Duodenal mucosa (tissue), 2 donors: ENCODE measurements around the gene CYTH1.

Experiments
- H3K27ac ChIP-seq: one replicate; pipeline ENCODE4 v1.7.0; 2013; ENCODE audit warnings: low read depth, low read length
- H3K27me3 ChIP-seq, 2 donors: one replicate each; pipeline ENCODE4 v1.7.0; 2013; ENCODE audit warnings: low read length in 2 of 2, control low read depth in 1 of 2; ENCODE audit not compliant: insufficient read depth in 2 of 2, control insufficient read depth in 1 of 2
- H3K36me3 ChIP-seq, 2 donors: one replicate each; pipeline ENCODE4 v1.7.0; 2013; ENCODE audit warnings: low read length in 2 of 2, control low read depth in 1 of 2; ENCODE audit not compliant: insufficient read depth in 2 of 2, control insufficient read depth in 1 of 2
- H3K4me1 ChIP-seq, 2 donors: one replicate each; pipeline ENCODE4 v1.7.0; 2013; ENCODE audit warnings: low read length in 2 of 2, control low read depth in 1 of 2; ENCODE audit not compliant: insufficient read depth in 2 of 2, control insufficient read depth in 1 of 2
- H3K4me3 ChIP-seq, 2 donors: one replicate each; pipeline ENCODE4 v1.7.0; 2013; ENCODE audit warnings: low read length in 2 of 2, low read depth in 1 of 2
- H3K9ac ChIP-seq, 2 donors: one replicate each; pipeline ENCODE4 v1.7.0; 2013; ENCODE audit warnings: low read length in 2 of 2, low read depth in 1 of 2
- H3K9me3 ChIP-seq, 2 donors: one replicate each; pipeline ENCODE4 v1.7.0; 2013; ENCODE audit warnings: low read length in 2 of 2, control low read depth in 1 of 2; ENCODE audit not compliant: control insufficient read depth in 1 of 2

The CYTH1 gene

DNA sequence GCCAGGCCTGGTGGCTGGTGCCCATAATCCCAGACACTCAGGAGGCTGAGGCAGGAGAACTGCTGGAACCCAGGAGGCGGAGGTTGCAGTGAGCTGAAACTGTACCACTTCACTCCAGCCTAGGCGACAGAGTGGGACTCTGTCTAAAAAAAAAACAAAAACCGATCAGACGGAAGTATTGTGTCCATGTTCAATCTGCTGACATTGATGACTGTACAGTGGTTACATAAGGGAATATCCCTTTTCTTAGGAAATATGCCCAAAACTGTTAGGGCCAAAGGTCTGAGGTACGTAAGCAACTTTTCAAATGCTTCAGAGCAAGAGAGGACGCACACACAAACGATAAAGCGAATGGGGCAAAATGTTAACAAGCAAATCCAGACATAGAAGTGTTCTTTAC lies 135.0 kb downstream of the CYTH1 start:
- H3K27me3 ChIP-seq, result peaks cover 9 to 15% of the 10 kb centered on the region in 2 donors
- no peak overlapping the region for H3K27ac ChIP-seq
- H3K9ac ChIP-seq, result no peak overlapping the region
- H3K4me1 ChIP-seq, result no peaks in the 10 kb centered on the region
- no peak overlapping the region for H3K4me3 ChIP-seq
- H3K9me3 ChIP-seq, result peaks cover 0 to 3% of the 10 kb centered on the region in 2 donors
- H3K36me3 ChIP-seq, result no peaks in the 10 kb centered on the region

DNA sequence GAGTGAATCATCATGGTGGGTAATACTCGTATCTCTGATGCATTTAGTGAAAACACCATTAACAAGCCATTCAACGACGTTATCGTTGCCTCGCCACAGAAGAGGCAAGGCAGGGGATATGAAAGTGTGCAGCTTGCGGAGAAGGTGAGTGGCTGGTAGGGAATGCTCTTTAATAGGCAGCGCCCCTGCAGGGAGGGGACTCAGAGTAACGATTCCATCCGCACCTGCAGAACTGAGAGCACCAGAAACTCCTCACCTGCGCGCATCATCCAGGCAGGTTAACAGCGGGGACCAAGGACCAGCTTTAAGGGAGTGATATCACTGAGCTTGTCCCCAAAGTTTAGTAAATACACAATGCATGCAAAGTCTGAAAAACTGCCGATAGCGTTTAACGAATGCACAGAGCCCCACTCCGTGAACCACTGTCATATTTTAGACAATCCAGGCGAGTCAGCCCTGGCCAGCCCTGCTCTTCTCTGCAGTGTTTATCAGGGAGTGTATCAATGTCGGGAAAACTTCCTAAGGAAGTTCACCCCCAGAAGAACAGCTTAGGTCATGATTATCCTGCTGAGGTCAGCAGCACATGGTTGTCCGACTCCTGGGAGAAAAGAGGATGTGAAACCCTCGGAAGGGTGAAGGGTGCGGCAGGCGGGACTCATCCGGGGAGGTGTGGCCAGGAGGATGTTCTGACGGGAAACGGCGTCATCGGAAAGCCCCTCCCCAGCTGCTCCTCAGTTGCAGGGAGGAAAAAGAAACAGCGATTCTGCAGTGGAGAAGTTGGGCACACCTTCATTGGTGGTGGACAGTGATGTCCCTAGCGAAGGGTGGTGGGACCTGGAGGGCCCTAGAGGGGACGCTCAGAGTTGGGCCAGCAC lies 136.4 kb downstream of the CYTH1 start:
- H3K4me1 ChIP-seq, result no peaks in the 10 kb centered on the region
- H3K27me3 ChIP-seq, result peaks cover 9 to 15% of the 10 kb centered on the region in 2 donors
- H3K9me3 ChIP-seq, result peaks cover 0 to 3% of the 10 kb centered on the region in 2 donors
- H3K4me3 ChIP-seq, result no peak overlapping the region
- no peak overlapping the region for H3K27ac ChIP-seq
- H3K9ac ChIP-seq, result no peak overlapping the region
- no peaks in the 10 kb centered on the region for H3K36me3 ChIP-seq

DNA sequence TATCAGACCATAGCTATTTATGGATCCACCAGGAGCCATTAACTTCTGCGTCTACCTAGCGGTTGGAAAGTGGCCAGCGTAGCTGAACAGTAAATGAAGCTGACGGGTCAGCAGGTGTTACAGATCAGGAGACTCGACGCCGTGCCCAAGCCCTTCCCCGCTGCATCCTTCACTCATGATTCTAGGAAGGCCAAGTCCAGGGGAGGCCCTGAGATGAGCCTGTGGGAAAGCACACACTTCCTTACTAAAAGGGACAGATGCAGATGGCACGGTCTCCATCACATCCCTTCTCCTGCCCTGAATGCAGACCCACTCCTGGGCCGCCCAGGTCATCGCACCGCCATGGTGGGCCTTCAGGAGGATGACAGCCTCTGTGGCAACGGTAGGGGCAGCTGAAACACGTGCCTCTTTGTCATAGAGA lies 137.1 kb downstream of the CYTH1 start:
- Histone ChIP-seq H3K36me3 (no peaks in the 10 kb centered on the region), H3K27me3 (peaks cover 3 to 14% of the 10 kb centered on the region in 2 donors), H3K4me1 (no peaks in the 10 kb centered on the region), H3K4me3 (no peak overlapping the region), H3K9me3 (peaks cover 0 to 3% of the 10 kb centered on the region in 2 donors), H3K27ac (no peak overlapping the region), H3K9ac (no peak overlapping the region)

DNA sequence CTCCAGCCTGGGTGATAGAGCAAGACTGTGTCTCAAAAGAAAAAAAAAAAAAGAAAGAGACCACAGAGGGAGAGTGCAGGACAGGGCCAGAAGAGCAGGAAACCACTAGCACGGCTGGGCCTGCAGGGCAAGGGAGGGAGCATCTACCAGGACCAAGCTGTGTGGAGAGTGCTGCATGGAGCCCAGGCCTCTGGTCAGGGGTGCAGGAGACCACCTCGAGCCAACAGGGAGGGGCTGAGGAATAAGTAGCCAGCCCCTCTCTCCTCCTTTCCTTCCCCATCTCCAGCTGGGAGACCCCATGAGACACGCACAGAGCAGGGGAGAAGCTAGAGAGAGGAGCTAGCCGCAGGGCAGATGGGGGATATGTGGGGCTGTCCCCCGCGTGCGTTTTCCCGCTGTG lies 137.8 kb downstream of the CYTH1 start:
- H3K4me1 ChIP-seq, result no peaks in the 10 kb centered on the region
- no peak overlapping the region for H3K9ac ChIP-seq
- peaks cover 0 to 12% of the 10 kb centered on the region in 2 donors for H3K27me3 ChIP-seq
- no peak overlapping the region for H3K4me3 ChIP-seq
- H3K9me3 ChIP-seq, result peaks cover 0 to 3% of the 10 kb centered on the region in 2 donors
- no peaks in the 10 kb centered on the region for H3K36me3 ChIP-seq
- H3K27ac ChIP-seq, result no peak overlapping the region

- Histone ChIP-seq H3K4me3 (no peak overlapping the region), H3K4me1 (no peaks in the 10 kb centered on the region), H3K9ac (no peak overlapping the region), H3K9me3 (peaks cover 0 to 1% of the 10 kb centered on the region in 2 donors), H3K27ac (no peak overlapping the region), H3K27me3 (peaks cover 0 to 12% of the 10 kb centered on the region in 2 donors), H3K36me3 (no peaks in the 10 kb centered on the region)
Measured at GRCh38 chr17:78643326-78643725, 138.7 kb downstream of the CYTH1 start.

DNA sequence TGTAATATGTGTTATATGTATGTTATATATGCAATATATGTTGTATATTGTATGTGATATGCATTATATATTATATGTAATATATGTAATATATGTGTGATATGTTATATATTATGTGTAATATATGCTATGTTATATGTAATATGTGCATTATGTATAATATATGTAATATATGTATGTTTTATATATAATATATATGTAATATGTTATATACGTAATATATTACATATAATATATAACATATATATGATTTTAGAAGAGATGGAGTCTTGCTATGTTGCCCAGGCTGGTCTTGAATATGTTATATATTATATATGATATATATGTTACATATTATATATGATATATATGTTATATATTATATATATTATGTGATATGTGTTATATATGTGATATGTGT lies 139.4 kb downstream of the CYTH1 start:
- Histone ChIP-seq H3K36me3 (no peaks in the 10 kb centered on the region), H3K4me1 (no peaks in the 10 kb centered on the region), H3K9me3 (no peaks in the 10 kb centered on the region), H3K27ac (no peak overlapping the region), H3K27me3 (peaks cover 0 to 12% of the 10 kb centered on the region in 2 donors), H3K9ac (no peak overlapping the region), H3K4me3 (no peak overlapping the region)

- no peak overlapping the region for H3K27ac ChIP-seq
- no peaks in the 10 kb centered on the region for H3K4me1 ChIP-seq
- H3K4me3 ChIP-seq, result no peak overlapping the region
Measured at GRCh38 chr17:78641666-78642065, 140.4 kb downstream of the CYTH1 start.

GRCh38 chr17:78641243-78641642 lies 140.8 kb downstream of the CYTH1 start:
- H3K9me3 ChIP-seq, result no peaks in the 10 kb centered on the region
- no peak overlapping the region for H3K9ac ChIP-seq
- H3K36me3 ChIP-seq, result no peaks in the 10 kb centered on the region
- H3K27me3 ChIP-seq, result peaks cover 0 to 12% of the 10 kb centered on the region in 2 donors
- H3K4me3 ChIP-seq, result no peak overlapping the region
- H3K27ac ChIP-seq, result no peak overlapping the region
- no peaks in the 10 kb centered on the region for H3K4me1 ChIP-seq

More at GRCh38 chr17:78641666-78642065, 140.4 kb downstream of the CYTH1 start:
- Histone ChIP-seq H3K9ac (no peak overlapping the region), H3K27me3 (peaks cover 0 to 12% of the 10 kb centered on the region in 2 donors), H3K9me3 (no peaks in the 10 kb centered on the region), H3K36me3 (no peaks in the 10 kb centered on the region)

- Histone ChIP-seq H3K4me1 (no peaks in the 10 kb centered on the region), H3K36me3 (no peaks in the 10 kb centered on the region), H3K27me3 (peaks cover 0 to 10% of the 10 kb centered on the region in 2 donors), H3K9ac (no peak overlapping the region), H3K9me3 (no peaks in the 10 kb centered on the region), H3K27ac (no peak overlapping the region), H3K4me3 (no peak overlapping the region)
Measured at GRCh38 chr17:78640700-78641099, 141.4 kb downstream of the CYTH1 start.

- Histone ChIP-seq H3K9ac (no peak overlapping the region), H3K27me3 (no peaks in the 10 kb centered on the region), H3K27ac (no peak overlapping the region), H3K4me3 (no peak overlapping the region), H3K4me1 (no peaks in the 10 kb centered on the region), H3K9me3 (no peaks in the 10 kb centered on the region), H3K36me3 (no peaks in the 10 kb centered on the region)
Measured at GRCh38 chr17:78637643-78638420, 144.2 kb downstream of the CYTH1 start.
